ENCODE data around the gene TIMP3. TPM values are rescaled to one million over a fixed set of nuclear protein-coding genes. Genes with fewer than 3 reads are reported as not detected.

The TIMP3 gene
- total RNA-seq, 1 donor from 2014 or later, result 37.3 TPM

- Mint-ChIP-seq H3K4me1 (ENCODE audit: unreplicated experiment) (peaks cover 29% of the 10 kb centered on the region), H3K9me3 (ENCODE audit: unreplicated experiment) (no peaks in the 10 kb centered on the region), H3K27ac (ENCODE audit: unreplicated experiment) (peak overlapping the region; percentile 93), H3K27me3 (ENCODE audit: unreplicated experiment) (no peaks in the 10 kb centered on the region), H3K4me3 (ENCODE audit: unreplicated experiment) (no peak overlapping the region), H3K36me3 (ENCODE audit: unreplicated experiment) (no peaks in the 10 kb centered on the region)
- no peak for TF ChIP-seq CTCF (IDR thresholded peaks at IDR 0.05)
- no peak for DNase-seq (ENCODE audit: extremely low spot score, unreplicated experiment)
These were observed 12.4 kb upstream of the TIMP3 start for GRCh38 chr22:32788904-32789624.

GRCh38 chr22:32789797-32790620 is 11.5 kb upstream of the TIMP3 start:
- no peak overlapping the region for H3K4me3 Mint-ChIP-seq (ENCODE audit: unreplicated experiment)

GRCh38 chr22:32791056-32791455 is 10.4 kb upstream of the TIMP3 start:
- Mint-ChIP-seq H3K27ac (ENCODE audit: unreplicated experiment) (no peak overlapping the region), H3K36me3 (ENCODE audit: unreplicated experiment) (no peaks in the 10 kb centered on the region), H3K9me3 (ENCODE audit: unreplicated experiment) (no peaks in the 10 kb centered on the region), H3K4me3 (ENCODE audit: unreplicated experiment) (no peak overlapping the region), H3K27me3 (ENCODE audit: unreplicated experiment) (peaks cover 12% of the 10 kb centered on the region), H3K4me1 (ENCODE audit: unreplicated experiment) (peaks cover 18% of the 10 kb centered on the region)
- DNase-seq (ENCODE audit: extremely low spot score, unreplicated experiment), result no peak
- no peak for TF ChIP-seq CTCF (IDR thresholded peaks at IDR 0.05)

More at GRCh38 chr22:32789797-32790620, 11.5 kb upstream of the TIMP3 start:
- H3K36me3 Mint-ChIP-seq (ENCODE audit: unreplicated experiment), result no peaks in the 10 kb centered on the region
- no peak for DNase-seq (ENCODE audit: extremely low spot score, unreplicated experiment)
- H3K27me3 Mint-ChIP-seq (ENCODE audit: unreplicated experiment), result peaks cover 2% of the 10 kb centered on the region
- no peaks in the 10 kb centered on the region for H3K9me3 Mint-ChIP-seq (ENCODE audit: unreplicated experiment)
- peaks cover 27% of the 10 kb centered on the region for H3K4me1 Mint-ChIP-seq (ENCODE audit: unreplicated experiment)
- H3K27ac Mint-ChIP-seq (ENCODE audit: unreplicated experiment), result peak overlapping the region; percentile 93
- TF ChIP-seq CTCF (IDR thresholded peaks at IDR 0.05), result no peak

- no peak overlapping the region for H3K27ac Mint-ChIP-seq (ENCODE audit: unreplicated experiment)
- DNase-seq (ENCODE audit: extremely low spot score, unreplicated experiment), result no peak
- peaks cover 13% of the 10 kb centered on the region for H3K27me3 Mint-ChIP-seq (ENCODE audit: unreplicated experiment)
- peaks cover 17% of the 10 kb centered on the region for H3K4me1 Mint-ChIP-seq (ENCODE audit: unreplicated experiment)
- no peaks in the 10 kb centered on the region for H3K9me3 Mint-ChIP-seq (ENCODE audit: unreplicated experiment)
- TF ChIP-seq CTCF (IDR thresholded peaks at IDR 0.05), result no peak
- H3K36me3 Mint-ChIP-seq (ENCODE audit: unreplicated experiment), result no peaks in the 10 kb centered on the region
- H3K4me3 Mint-ChIP-seq (ENCODE audit: unreplicated experiment), result no peak overlapping the region
These were observed 10.0 kb upstream of the TIMP3 start for GRCh38 chr22:32791485-32791884.

GRCh38 chr22:32793589-32793988 is 7.9 kb upstream of the TIMP3 start:
- no peak for DNase-seq (ENCODE audit: extremely low spot score, unreplicated experiment)
- TF ChIP-seq CTCF (IDR thresholded peaks at IDR 0.05), result no peak
- Mint-ChIP-seq H3K4me3 (ENCODE audit: unreplicated experiment) (no peak overlapping the region), H3K36me3 (ENCODE audit: unreplicated experiment) (no peaks in the 10 kb centered on the region), H3K4me1 (ENCODE audit: unreplicated experiment) (peaks cover 17% of the 10 kb centered on the region), H3K27me3 (ENCODE audit: unreplicated experiment) (peaks cover 13% of the 10 kb centered on the region), H3K9me3 (ENCODE audit: unreplicated experiment) (no peaks in the 10 kb centered on the region), H3K27ac (ENCODE audit: unreplicated experiment) (no peak overlapping the region)
